Chondrocyte (in vitro differentiated cells): ENCODE results near the gene RASGRF1. TPM values are rescaled to one million over a fixed set of nuclear protein-coding genes. Genes with fewer than 3 reads are reported as not detected.

Source experiments
- DNase-seq: peaks from one replicate; pipeline ENCODE4 v3.0.0; 2021; ENCODE audit warnings: mixed read lengths, low spot score
- H3K27ac Mint-ChIP-seq: one replicate; pipeline ENCODE4 v1.8.0; 2021; ENCODE audit warnings: mild to moderate bottlenecking, moderate library complexity, mixed read lengths; ENCODE audit not compliant: unreplicated experiment
- H3K27me3 Mint-ChIP-seq: 2 replicates; pipeline ENCODE4 v1.8.0; 2021; ENCODE audit warnings: low read depth, mixed read lengths
- H3K36me3 Mint-ChIP-seq: 2 replicates; pipeline ENCODE4 v1.8.0; 2021; ENCODE audit warnings: low read depth, mixed read lengths
- H3K4me1 Mint-ChIP-seq: 2 replicates; pipeline ENCODE4 v1.8.0; 2021; ENCODE audit warnings: low read depth, mild to moderate bottlenecking, mixed read lengths
- H3K4me3 Mint-ChIP-seq: one replicate; pipeline ENCODE4 v1.8.0; 2021; ENCODE audit warnings: mild to moderate bottlenecking, moderate library complexity, mixed read lengths; ENCODE audit not compliant: unreplicated experiment
- H3K9me3 Mint-ChIP-seq: 2 replicates; pipeline ENCODE4 v1.8.0; 2021; ENCODE audit warnings: low read depth, mixed read lengths
- total RNA-seq: library from RNA; stranded (reverse); gene quantifications from 3 replicates; pipeline ENCODE4 v1.2.1, GENCODE V29; 2021
- TF ChIP-seq, protein P1 (sequence below): fragments of 200-600 bp; sonication (generic); IDR thresholded peaks from 2 replicates; pipeline ENCODE4 v1.5.0; 2021; ENCODE audit warnings: antibody characterized with exemption, mild to moderate bottlenecking, moderate library complexity

Gene RASGRF1
- total RNA-seq, 1 donor from 2014 or later: 0.10 TPM

GRCh38 chr15:79054350-79054749 is 36.2 kb downstream of the RASGRF1 start:
- no peak for DNase-seq
- H3K9me3 Mint-ChIP-seq: no peaks in the 10 kb centered on the region
- H3K36me3 Mint-ChIP-seq: no peaks in the 10 kb centered on the region
- H3K4me3 Mint-ChIP-seq: no peak overlapping the region
- peaks cover 62% of the 10 kb centered on the region for H3K27me3 Mint-ChIP-seq
- TF ChIP-seq, protein P1, sequence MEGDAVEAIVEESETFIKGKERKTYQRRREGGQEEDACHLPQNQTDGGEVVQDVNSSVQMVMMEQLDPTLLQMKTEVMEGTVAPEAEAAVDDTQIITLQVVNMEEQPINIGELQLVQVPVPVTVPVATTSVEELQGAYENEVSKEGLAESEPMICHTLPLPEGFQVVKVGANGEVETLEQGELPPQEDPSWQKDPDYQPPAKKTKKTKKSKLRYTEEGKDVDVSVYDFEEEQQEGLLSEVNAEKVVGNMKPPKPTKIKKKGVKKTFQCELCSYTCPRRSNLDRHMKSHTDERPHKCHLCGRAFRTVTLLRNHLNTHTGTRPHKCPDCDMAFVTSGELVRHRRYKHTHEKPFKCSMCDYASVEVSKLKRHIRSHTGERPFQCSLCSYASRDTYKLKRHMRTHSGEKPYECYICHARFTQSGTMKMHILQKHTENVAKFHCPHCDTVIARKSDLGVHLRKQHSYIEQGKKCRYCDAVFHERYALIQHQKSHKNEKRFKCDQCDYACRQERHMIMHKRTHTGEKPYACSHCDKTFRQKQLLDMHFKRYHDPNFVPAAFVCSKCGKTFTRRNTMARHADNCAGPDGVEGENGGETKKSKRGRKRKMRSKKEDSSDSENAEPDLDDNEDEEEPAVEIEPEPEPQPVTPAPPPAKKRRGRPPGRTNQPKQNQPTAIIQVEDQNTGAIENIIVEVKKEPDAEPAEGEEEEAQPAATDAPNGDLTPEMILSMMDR: no peak
- no peak overlapping the region for H3K27ac Mint-ChIP-seq
- H3K4me1 Mint-ChIP-seq: no peaks in the 10 kb centered on the region

GRCh38 chr15:79053894-79054293 is 36.7 kb downstream of the RASGRF1 start:
- Mint-ChIP-seq H3K27ac (no peak overlapping the region), H3K36me3 (no peaks in the 10 kb centered on the region), H3K9me3 (no peaks in the 10 kb centered on the region)

GRCh38 chr15:79051941-79052731 is 38.4 kb downstream of the RASGRF1 start:
- H3K27me3 Mint-ChIP-seq: peaks cover 56% of the 10 kb centered on the region
- DNase-seq: no peak
- no peak overlapping the region for H3K4me3 Mint-ChIP-seq
- H3K27ac Mint-ChIP-seq: no peak overlapping the region
- TF ChIP-seq, protein P1: no peak
- H3K9me3 Mint-ChIP-seq: no peaks in the 10 kb centered on the region
- H3K36me3 Mint-ChIP-seq: no peaks in the 10 kb centered on the region
- H3K4me1 Mint-ChIP-seq: no peaks in the 10 kb centered on the region

More at GRCh38 chr15:79053894-79054293, 36.7 kb downstream of the RASGRF1 start:
- no peaks in the 10 kb centered on the region for H3K4me1 Mint-ChIP-seq
- TF ChIP-seq, protein P1: no peak
- peaks cover 61% of the 10 kb centered on the region for H3K27me3 Mint-ChIP-seq
- no peak for DNase-seq
- no peak overlapping the region for H3K4me3 Mint-ChIP-seq

- no peak overlapping the region for H3K4me3 Mint-ChIP-seq
- H3K27me3 Mint-ChIP-seq: peaks cover 57% of the 10 kb centered on the region
- H3K4me1 Mint-ChIP-seq: no peaks in the 10 kb centered on the region
- DNase-seq: no peak
- TF ChIP-seq, protein P1: no peak
- H3K36me3 Mint-ChIP-seq: no peaks in the 10 kb centered on the region
- H3K9me3 Mint-ChIP-seq: no peaks in the 10 kb centered on the region
- H3K27ac Mint-ChIP-seq: no peak overlapping the region
Measured at GRCh38 chr15:79051029-79051428, 39.6 kb downstream of the RASGRF1 start.

DNA sequence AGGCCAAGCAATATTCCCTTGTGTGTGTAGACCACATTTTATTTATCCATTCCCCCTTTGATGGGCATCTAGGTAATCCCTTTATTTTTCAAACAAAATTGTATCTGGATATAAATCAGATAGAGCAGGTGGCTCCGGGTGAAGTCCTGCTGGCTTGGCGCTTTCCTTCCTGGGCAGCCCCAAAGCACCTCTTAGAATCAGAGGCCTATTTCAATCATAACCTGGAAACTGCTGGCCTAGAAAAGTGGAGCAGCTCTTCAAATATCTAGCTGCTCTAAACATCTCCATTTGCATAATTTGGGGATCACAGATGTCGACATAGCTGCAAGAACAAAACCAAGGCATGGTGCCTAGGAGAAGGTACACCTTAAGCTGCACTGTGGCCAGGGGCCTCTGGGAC is 40.2 kb downstream of the RASGRF1 start:
- Mint-ChIP-seq H3K4me1 (no peaks in the 10 kb centered on the region), H3K4me3 (no peak overlapping the region), H3K9me3 (no peaks in the 10 kb centered on the region), H3K36me3 (peaks cover 2% of the 10 kb centered on the region), H3K27me3 (peaks cover 54% of the 10 kb centered on the region), H3K27ac (no peak overlapping the region)
- TF ChIP-seq, protein P1: no peak
- no peak for DNase-seq
